K562 (cell line): Measurements from ENCODE around the gene TLE3. TPM values are rescaled to one million over a fixed set of nuclear protein-coding genes. Genes with fewer than 3 reads are reported as not detected.

Experiments used
- ATAC-seq: fragments of 200-7000 bp; cut with Tn5 transposase; 3 replicates; pipeline ENCODE4 v1.9.1; 2020; ENCODE audit warnings: moderate library complexity
- BruUV-seq: library from RNA; stranded (reverse); fragments of 400-500 nt; replicated peaks from 2 replicates; lab custom pipeline; 2021; lab: Mats Ljungman, UMichigan
- CTCF ChIA-PET: fragments of 300-600 bp; formaldehyde crosslinking; extraction: SDS; loops from one replicate; lab custom pipeline; 2021; ENCODE audit warnings: low intra/inter-chr PET ratio; lab: Yijun Ruan, JAX
- POLR2A ChIA-PET: fragments of 300-600, 350-650 bp; sonication (Branson Sonifier 250); formaldehyde crosslinking; extraction: SDS; loops from one replicate; lab custom pipeline; 2021; ENCODE audit warnings: antibody characterized with exemption, inconsistent platforms; lab: Yijun Ruan, JAX
- DNase-seq, 4 experiments: peaks; one replicate each; pipeline versions ENCODE4 v3.0.0 to v3.0.0-alpha.2; 2011 to 2018; ENCODE audit warnings: low spot score in 3 of 4, mixed read lengths in 3 of 4; ENCODE audit errors: extremely low read depth in 1 of 4
- FAIRE-seq: peaks from 2 replicates; lab custom pipeline; 2011; peaks lifted over from hg19 to GRCh38; lab: Jason Lieb, UNC
- H2AFZ ChIP-seq: 2 replicates; pipeline ENCODE4 v1.6.0; 2011; ENCODE audit warnings: low read depth, low read length, control low read depth, inconsistent platforms
- H3K27ac ChIP-seq: fragments of 200-600 bp; 3 replicates; pipeline ENCODE4 v1.8.0; 2011; ENCODE audit warnings: low read depth, mild to moderate bottlenecking, control low read depth, inconsistent platforms, low read length, moderate library complexity, mixed read lengths; ENCODE audit errors: extremely low read depth
- H3K27me3 ChIP-seq, 2 experiments: fragments of 300-600 bp in 1 of 2; 2 replicates in 1 of 2; 3 replicates in 1 of 2; pipeline versions ENCODE4 v1.6.0 to v1.8.0; 2011; ENCODE audit warnings: inconsistent platforms in 2 of 2, low read length in 2 of 2, mild to moderate bottlenecking in 1 of 2, mixed read lengths in 1 of 2, moderate library complexity in 1 of 2; ENCODE audit not compliant: control insufficient read depth in 2 of 2, insufficient read depth in 2 of 2
- H3K36me3 ChIP-seq: fragments of 300-600 bp; 3 replicates; pipeline ENCODE4 v1.8.0; 2011; ENCODE audit warnings: mild to moderate bottlenecking, low read length, inconsistent platforms; ENCODE audit not compliant: control insufficient read depth, insufficient read depth
- H3K4me1 ChIP-seq, 2 experiments: fragments of 200-600 bp in 1 of 2; replicated peaks in 1 of 2; 2 replicates in 1 of 2; 3 replicates in 1 of 2; pipeline versions ENCODE4 v1.5.1 to v1.8.0; 2011; ENCODE audit warnings: inconsistent platforms in 2 of 2, low read length in 2 of 2, mild to moderate bottlenecking in 1 of 2, mixed read lengths in 1 of 2, moderate library complexity in 1 of 2; ENCODE audit not compliant: control insufficient read depth in 2 of 2, insufficient read depth in 2 of 2
- H3K4me2 ChIP-seq: 2 replicates; pipeline ENCODE4 v1.6.1; 2011; ENCODE audit warnings: low read length, control low read depth, inconsistent platforms, mixed read lengths; ENCODE audit not compliant: insufficient read depth
- H3K4me3 ChIP-seq: fragments of 200-600 bp; sonication (generic), shearing (Covaris generic); 2 replicates; pipeline ENCODE4 v1.5.1; 2016; ENCODE audit warnings: control low read depth, inconsistent platforms
- H3K79me2 ChIP-seq: fragments of 200-600 bp; 3 replicates; pipeline ENCODE4 v1.8.0; 2011; ENCODE audit warnings: low read length, inconsistent platforms; ENCODE audit not compliant: control insufficient read depth, insufficient read depth
- H3K9ac ChIP-seq, 2 experiments: 2 replicates each; pipeline versions ENCODE4 v1.6.0 to v1.6.1; 2011; ENCODE audit warnings: low read depth in 2 of 2, low read length in 2 of 2, control low read depth in 1 of 2, inconsistent platforms in 1 of 2, mild to moderate bottlenecking in 1 of 2, mixed read lengths in 1 of 2; ENCODE audit not compliant: insufficient read depth in 1 of 2
- H3K9me1 ChIP-seq: one replicate; pipeline ENCODE4 v1.6.0; 2011; ENCODE audit warnings: inconsistent platforms, mild to moderate bottlenecking, low read length, moderate library complexity; ENCODE audit not compliant: control insufficient read depth, insufficient read depth
- H3K9me3 ChIP-seq: replicated peaks from 2 replicates; pipeline ENCODE4 v1.5.1; 2011; ENCODE audit warnings: low read depth, low read length, inconsistent platforms; ENCODE audit not compliant: control insufficient read depth, insufficient read depth
- H4K20me1 ChIP-seq: replicated peaks from 2 replicates; pipeline ENCODE4 v1.6.1; 2011; ENCODE audit warnings: low read length, inconsistent platforms, mixed read lengths; ENCODE audit not compliant: control insufficient read depth, insufficient read depth
- MEIS2 ChIP-seq: fragments of 450-650 bp; IDR thresholded peaks from 2 replicates; pipeline ENCODE4 v1.6.1; 2014; ENCODE audit warnings: mild to moderate bottlenecking; ENCODE audit not compliant: partially characterized antibody
- NR2F6 ChIP-seq: fragments of 450-650 bp; formaldehyde crosslinking; IDR thresholded peaks from 2 replicates; pipeline ENCODE4 v1.4.0; 2020; ENCODE audit warnings: mild to moderate bottlenecking
- RBFOX2 ChIP-seq: fragments of 200-400 bp; formaldehyde crosslinking; IDR thresholded peaks from 2 replicates; pipeline ENCODE4 v1.6.1; 2017; ENCODE audit warnings: low read depth, mild to moderate bottlenecking, low read length, moderate library complexity
- WGBS: fragments of 100-300 bp; shearing (Covaris generic); methylation state at CpG from one replicate; pipeline ENCODE4 v1.1.6; 2016; ENCODE audit warnings: low coverage, mixed read lengths; ENCODE audit not compliant: insufficient coverage; ENCODE audit errors: missing lambda C conversion rate; 5-methylcytosine and 5-hydroxymethylcytosine counted together
- in situ Hi-C: fragments of 300-500 bp; cut with MboI; formaldehyde crosslinking; loops from 4 replicates; pipeline ENCODE4 v1.15.0; 2018; ENCODE audit warnings: inconsistent platforms, mixed read lengths
- intact Hi-C: fragments of 100-400 bp; cut with micrococcal nuclease; formaldehyde crosslinking; loops from 2 replicates; pipeline ENCODE4 v1.14.2; 2022
- polyA plus RNA-seq, 8 experiments: library from polyadenylated mRNA; depleted of rRNA in 4 of 8; stranded (reverse) in 5 of 8; unstranded in 3 of 8; fragments of >200 nt; fragmentation: Nextera tagmentation in 2 of 8; fragmentation: Illumina TruSeq in 1 of 8; extraction: Ambion mirVana in 2 of 8; extraction: Trizol in 1 of 8; gene quantifications; 2 replicates each; pipeline versions ENCODE4 v1.2.1 to v1.2.3, GENCODE V29; 2011 to 2014; ENCODE audit warnings: inconsistent platforms in 1 of 8, missing spikeins in 1 of 8
- total RNA-seq, 7 experiments: library from RNA; depleted of rRNA in 6 of 7; stranded (reverse); fragments of >200 nt in 6 of 7; fragmentation: Illumina TruSeq in 2 of 7; extraction: Trizol in 2 of 7; gene quantifications; 2 replicates each; pipeline versions ENCODE4 v1.2.1 to v1.2.3, GENCODE V29; 2011 to 2021; ENCODE audit warnings: low replicate concordance in 1 of 7
- TF ChIP-seq, protein P1 (sequence below): sonication (generic); formaldehyde crosslinking; IDR thresholded peaks from 2 replicates; pipeline ENCODE4 v1.8.0; 2022; ENCODE audit warnings: missing genetic modification reagents, mild to moderate bottlenecking, moderate library complexity, borderline replicate concordance

The TLE3 gene
- total and polyA plus RNA-seq, 9 of the 15 experiments (the other 6 are each of a cell fraction or from before 2014, with no cell fraction given): 1.5 to 84.2 (median 14.1) TPM

DNA sequence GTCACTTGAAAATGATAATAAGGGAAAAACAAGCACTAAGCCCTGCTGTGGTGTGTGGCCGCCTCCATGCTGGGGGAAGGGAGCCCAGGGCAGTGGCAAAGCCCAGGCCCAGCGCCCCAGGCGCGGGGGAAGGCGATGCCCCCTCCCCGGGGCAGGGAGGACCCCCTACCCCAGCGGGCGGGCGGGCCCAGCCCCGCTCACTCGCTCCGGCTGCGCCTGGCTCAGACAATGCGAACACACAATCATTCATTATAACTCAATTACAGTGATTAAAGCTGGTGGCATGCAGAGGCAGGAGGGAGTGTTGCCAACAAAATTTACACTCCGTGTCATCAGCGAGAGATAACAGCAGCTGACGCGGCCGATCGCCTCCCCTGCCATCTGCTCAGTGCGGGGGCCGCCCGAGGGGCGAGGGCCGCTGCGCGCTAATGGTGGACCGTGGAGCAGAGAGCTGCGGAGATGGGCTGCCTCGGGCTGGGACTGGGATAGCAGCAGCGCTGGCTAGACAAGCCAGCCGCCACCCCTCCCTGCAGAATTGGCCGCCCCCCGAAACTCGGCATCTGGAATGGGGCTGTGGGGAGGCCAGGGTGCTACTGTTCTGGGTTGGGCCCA, 64.1 kb downstream of the TLE3 start:
- intact Hi-C loops: no loop called here
- Histone ChIP-seq H2AFZ (no peak overlapping the region), H3K4me1 (peaks cover 0 to 7% of the 10 kb centered on the region in 2 experiments; a peak in 1 of 5 replicates)
- DNase-seq: no peak
- TF ChIP-seq NR2F6 (CRISPR knock-in tag): no peak
- TF ChIP-seq, protein P1, sequence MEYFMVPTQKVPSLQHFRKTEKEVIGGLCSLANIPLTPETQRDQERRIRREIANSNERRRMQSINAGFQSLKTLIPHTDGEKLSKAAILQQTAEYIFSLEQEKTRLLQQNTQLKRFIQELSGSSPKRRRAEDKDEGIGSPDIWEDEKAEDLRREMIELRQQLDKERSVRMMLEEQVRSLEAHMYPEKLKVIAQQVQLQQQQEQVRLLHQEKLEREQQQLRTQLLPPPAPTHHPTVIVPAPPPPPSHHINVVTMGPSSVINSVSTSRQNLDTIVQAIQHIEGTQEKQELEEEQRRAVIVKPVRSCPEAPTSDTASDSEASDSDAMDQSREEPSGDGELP (CRISPR knock-in tag): 0 out of 2 replicates have a peak, but pooled peaks have one; percentile 16
- TF ChIP-seq RBFOX2: no peak
- peak; percentile 72 for TF ChIP-seq MEIS2
- TF ChIP-seq, all 486 proteins: peak for 2
- POLR2A ChIA-PET: interaction anchor here (1.0 kb wide), 1 partner anchor 14 kb away, joined by 4 read pairs; no protein-coding TSS in a partner anchor
- CTCF ChIA-PET: no interaction called here
- Histone ChIP-seq H3K9me1 (no peaks in the 10 kb centered on the region), H4K20me1 (peaks cover 10% of the 10 kb centered on the region; the same call in 1 of the 2 replicates), H3K4me2 (no peak overlapping the region), H3K9ac (peak overlapping the region in 1 of 2 experiments; percentile 29; a peak in 1 of 4 replicates), H3K4me3 (no peak overlapping the region), H3K9me3 (no peaks in the 10 kb centered on the region), H3K27ac (no peak overlapping the region), H3K27me3 (peaks cover 20 to 60% of the 10 kb centered on the region in 2 experiments; a peak in 4 of 5 replicates), H3K79me2 (no peaks in the 10 kb centered on the region), H3K36me3 (no peaks in the 10 kb centered on the region)
- 5% methylated on average over 35 of the region's 35 CpGs for WGBS
- ATAC-seq (peak; percentile 48), FAIRE-seq (no peak)
- BruUV-seq: no TSS peak
- in situ Hi-C loops: no loop called here
